ENCODE results near the gene SLC6A12.

Gene SLC6A12

DNA sequence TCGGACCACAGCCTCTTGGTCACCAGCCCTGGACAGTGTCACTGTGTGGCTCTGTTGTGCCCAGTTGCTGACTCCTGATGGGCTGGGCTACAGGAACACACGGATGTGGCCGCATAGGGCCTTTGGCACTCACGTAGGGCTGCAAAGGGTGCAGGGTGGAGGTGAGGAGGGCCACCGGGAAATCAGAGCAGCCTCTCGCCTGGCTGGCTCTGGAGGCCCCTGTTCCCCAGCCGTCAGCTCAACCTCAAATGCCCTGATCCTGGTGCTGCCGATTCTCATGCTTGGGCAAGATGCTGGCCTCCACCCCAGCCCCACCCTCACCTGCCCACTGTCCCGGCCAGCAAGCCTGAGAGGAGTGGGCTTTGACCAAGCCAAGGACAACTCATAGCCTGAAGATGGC lies 59.0 kb downstream of the SLC6A12 start:
- no peaks in the 10 kb centered on the region for H4K20me1 ChIP-seq (ENCODE audit: insufficient read depth)
- H3K36me3 ChIP-seq (ENCODE audit: insufficient read depth) = no peaks in the 10 kb centered on the region
- no peaks in the 10 kb centered on the region for H3K79me2 ChIP-seq (ENCODE audit: insufficient read depth, low read depth)
- H3K27ac ChIP-seq = no peak overlapping the region
- H3K4me2 ChIP-seq = no peak overlapping the region
- H3K4me1 ChIP-seq (ENCODE audit: low read depth, poor library complexity, severe bottlenecking) = no peaks in the 10 kb centered on the region
- no peak overlapping the region for H3K4me3 ChIP-seq (IDR thresholded peaks at IDR 0.05; ENCODE audit: insufficient read depth, low read depth, low read length)
- H3K27me3 ChIP-seq (ENCODE audit: insufficient read depth, low read depth) = no peaks in the 10 kb centered on the region; the same call in 1 of the 2 replicates
- no peak overlapping the region for H3K9ac ChIP-seq
- TF ChIP-seq, protein P1, sequence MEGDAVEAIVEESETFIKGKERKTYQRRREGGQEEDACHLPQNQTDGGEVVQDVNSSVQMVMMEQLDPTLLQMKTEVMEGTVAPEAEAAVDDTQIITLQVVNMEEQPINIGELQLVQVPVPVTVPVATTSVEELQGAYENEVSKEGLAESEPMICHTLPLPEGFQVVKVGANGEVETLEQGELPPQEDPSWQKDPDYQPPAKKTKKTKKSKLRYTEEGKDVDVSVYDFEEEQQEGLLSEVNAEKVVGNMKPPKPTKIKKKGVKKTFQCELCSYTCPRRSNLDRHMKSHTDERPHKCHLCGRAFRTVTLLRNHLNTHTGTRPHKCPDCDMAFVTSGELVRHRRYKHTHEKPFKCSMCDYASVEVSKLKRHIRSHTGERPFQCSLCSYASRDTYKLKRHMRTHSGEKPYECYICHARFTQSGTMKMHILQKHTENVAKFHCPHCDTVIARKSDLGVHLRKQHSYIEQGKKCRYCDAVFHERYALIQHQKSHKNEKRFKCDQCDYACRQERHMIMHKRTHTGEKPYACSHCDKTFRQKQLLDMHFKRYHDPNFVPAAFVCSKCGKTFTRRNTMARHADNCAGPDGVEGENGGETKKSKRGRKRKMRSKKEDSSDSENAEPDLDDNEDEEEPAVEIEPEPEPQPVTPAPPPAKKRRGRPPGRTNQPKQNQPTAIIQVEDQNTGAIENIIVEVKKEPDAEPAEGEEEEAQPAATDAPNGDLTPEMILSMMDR (conservative IDR thresholded peaks at IDR 0.05; ENCODE audit: low read depth, low read length) = no peak
- H2AFZ ChIP-seq (ENCODE audit: low read depth) = no peak overlapping the region

DNA sequence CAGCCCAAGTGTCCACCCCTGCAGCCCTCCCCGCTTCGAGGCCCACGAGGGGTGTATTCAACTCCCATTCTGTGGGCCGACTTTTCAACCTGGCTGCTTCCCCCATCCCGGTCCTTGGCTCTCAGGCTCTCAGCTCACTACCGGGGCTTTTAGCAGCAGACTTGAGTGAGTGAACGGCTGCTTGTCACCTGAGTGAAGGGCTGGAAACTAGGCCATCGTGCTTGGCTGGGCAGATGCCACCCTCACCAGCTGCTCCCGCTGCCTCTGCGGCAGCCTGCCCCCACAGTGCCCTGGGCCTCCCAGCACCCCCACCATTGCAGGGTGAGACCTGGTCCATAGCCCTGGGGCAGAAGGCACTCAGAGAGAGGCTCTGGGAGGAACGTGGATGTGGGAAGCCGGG lies 59.9 kb downstream of the SLC6A12 start:
- no peaks in the 10 kb centered on the region for H3K79me2 ChIP-seq (ENCODE audit: insufficient read depth, low read depth)
- no peaks in the 10 kb centered on the region; the same call in 1 of the 2 replicates for H3K27me3 ChIP-seq (ENCODE audit: insufficient read depth, low read depth)
- TF ChIP-seq, protein P1 (conservative IDR thresholded peaks at IDR 0.05; ENCODE audit: low read depth, low read length) = no peak
- no peak overlapping the region for H3K4me3 ChIP-seq (IDR thresholded peaks at IDR 0.05; ENCODE audit: insufficient read depth, low read depth, low read length)
- no peak overlapping the region for H3K27ac ChIP-seq
- H4K20me1 ChIP-seq (ENCODE audit: insufficient read depth) = no peaks in the 10 kb centered on the region
- no peak overlapping the region for H3K4me2 ChIP-seq
- H3K36me3 ChIP-seq (ENCODE audit: insufficient read depth) = no peaks in the 10 kb centered on the region
- H2AFZ ChIP-seq (ENCODE audit: low read depth) = no peak overlapping the region
- H3K4me1 ChIP-seq (ENCODE audit: low read depth, poor library complexity, severe bottlenecking) = no peaks in the 10 kb centered on the region
- H3K9ac ChIP-seq = no peak overlapping the region

- H3K4me2 ChIP-seq = no peak overlapping the region
- no peaks in the 10 kb centered on the region for H3K79me2 ChIP-seq (ENCODE audit: insufficient read depth, low read depth)
- H2AFZ ChIP-seq (ENCODE audit: low read depth) = no peak overlapping the region
- H3K27me3 ChIP-seq (ENCODE audit: insufficient read depth, low read depth) = peaks cover under 1% of the 10 kb centered on the region; the same call in 1 of the 2 replicates
- H3K27ac ChIP-seq = no peak overlapping the region
- H4K20me1 ChIP-seq (ENCODE audit: insufficient read depth) = no peaks in the 10 kb centered on the region
- TF ChIP-seq, protein P1 (conservative IDR thresholded peaks at IDR 0.05; ENCODE audit: low read depth, low read length) = peak; percentile 75
- H3K4me1 ChIP-seq (ENCODE audit: low read depth, poor library complexity, severe bottlenecking) = no peaks in the 10 kb centered on the region
- H3K4me3 ChIP-seq (IDR thresholded peaks at IDR 0.05; ENCODE audit: insufficient read depth, low read depth, low read length) = no peak overlapping the region
- no peak overlapping the region for H3K9ac ChIP-seq
- H3K36me3 ChIP-seq (ENCODE audit: insufficient read depth) = no peaks in the 10 kb centered on the region
These were observed 60.7 kb downstream of the SLC6A12 start for GRCh38 chr12:153080-153746.

GRCh38 chr12:152440-152839 lies 61.5 kb downstream of the SLC6A12 start:
- H3K4me2 ChIP-seq = no peak overlapping the region
- no peaks in the 10 kb centered on the region for H3K79me2 ChIP-seq (ENCODE audit: insufficient read depth, low read depth)
- no peak overlapping the region for H2AFZ ChIP-seq (ENCODE audit: low read depth)
- no peaks in the 10 kb centered on the region for H3K4me1 ChIP-seq (ENCODE audit: low read depth, poor library complexity, severe bottlenecking)
- no peaks in the 10 kb centered on the region for H3K36me3 ChIP-seq (ENCODE audit: insufficient read depth)
- TF ChIP-seq, protein P1 (conservative IDR thresholded peaks at IDR 0.05; ENCODE audit: low read depth, low read length) = no peak
- H3K27me3 ChIP-seq (ENCODE audit: insufficient read depth, low read depth) = peaks cover 4% of the 10 kb centered on the region; the same call in 1 of the 2 replicates
- H4K20me1 ChIP-seq (ENCODE audit: insufficient read depth) = no peaks in the 10 kb centered on the region
- H3K9ac ChIP-seq = no peak overlapping the region
- no peak overlapping the region for H3K27ac ChIP-seq
- no peak overlapping the region for H3K4me3 ChIP-seq (IDR thresholded peaks at IDR 0.05; ENCODE audit: insufficient read depth, low read depth, low read length)

Data from KMS-11 (cell line).